HG02870 (cell line): ENCODE data around the gene AGRN.
A peak's percentile ranks its signal among the peaks of the same experiment; 100 is the strongest.
"Not testable (repeated sequence)": the region's sequence is repeated elsewhere in the genome, so short reads cannot be mapped to it uniquely, and the experiment has no call there.

Source experiments
- ATAC-seq: cut with Tn5 transposase; IDR thresholded peaks from one replicate; pipeline ENCODE4 v1.9.1; 2021; ENCODE audit warnings: mild to moderate bottlenecking, moderate library complexity; ENCODE audit not compliant: unreplicated experiment

The AGRN gene

DNA sequence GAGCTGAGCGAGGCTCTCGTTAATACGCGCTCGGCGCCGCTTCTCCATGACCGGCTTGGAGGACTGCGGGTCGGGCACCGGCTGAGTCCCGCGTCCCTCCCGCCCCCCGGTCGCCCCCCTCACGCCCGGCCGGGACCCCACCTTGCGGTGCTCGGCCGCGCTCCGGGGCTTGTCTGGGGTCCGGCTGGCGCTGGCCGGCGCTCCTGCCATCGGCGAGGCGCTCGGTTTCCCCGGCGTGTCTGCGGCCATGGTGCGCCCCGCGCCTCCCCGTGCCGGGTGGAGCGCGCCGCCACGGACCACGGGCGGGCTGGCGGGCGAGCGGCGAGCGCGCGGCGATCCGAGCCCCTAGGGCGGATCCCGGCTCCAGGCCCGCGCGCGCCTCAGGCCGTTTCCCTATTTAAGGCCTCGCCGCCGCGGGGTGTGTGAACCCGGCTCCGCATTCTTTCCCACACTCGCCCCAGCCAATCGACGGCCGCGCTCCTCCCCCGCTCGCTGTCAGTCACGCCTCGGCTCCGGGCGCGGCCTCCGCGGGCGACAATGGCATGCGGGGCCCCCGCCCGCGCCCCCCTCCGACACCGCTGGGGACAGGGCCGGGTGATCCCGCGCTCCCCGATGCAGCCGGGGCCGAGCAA is 20.1 kb upstream of the AGRN start, which contains the start of gene HES4:
Gene HES4 (minus strand): TSS at position 373 of the 632 bp plus-strand sequence. CDS start 124 bp downstream, at position 249.
- ATAC-seq: no peak

GRCh38 chr1:1000357-1001056 is 19.4 kb upstream of the AGRN start:
- no peak for ATAC-seq

DNA sequence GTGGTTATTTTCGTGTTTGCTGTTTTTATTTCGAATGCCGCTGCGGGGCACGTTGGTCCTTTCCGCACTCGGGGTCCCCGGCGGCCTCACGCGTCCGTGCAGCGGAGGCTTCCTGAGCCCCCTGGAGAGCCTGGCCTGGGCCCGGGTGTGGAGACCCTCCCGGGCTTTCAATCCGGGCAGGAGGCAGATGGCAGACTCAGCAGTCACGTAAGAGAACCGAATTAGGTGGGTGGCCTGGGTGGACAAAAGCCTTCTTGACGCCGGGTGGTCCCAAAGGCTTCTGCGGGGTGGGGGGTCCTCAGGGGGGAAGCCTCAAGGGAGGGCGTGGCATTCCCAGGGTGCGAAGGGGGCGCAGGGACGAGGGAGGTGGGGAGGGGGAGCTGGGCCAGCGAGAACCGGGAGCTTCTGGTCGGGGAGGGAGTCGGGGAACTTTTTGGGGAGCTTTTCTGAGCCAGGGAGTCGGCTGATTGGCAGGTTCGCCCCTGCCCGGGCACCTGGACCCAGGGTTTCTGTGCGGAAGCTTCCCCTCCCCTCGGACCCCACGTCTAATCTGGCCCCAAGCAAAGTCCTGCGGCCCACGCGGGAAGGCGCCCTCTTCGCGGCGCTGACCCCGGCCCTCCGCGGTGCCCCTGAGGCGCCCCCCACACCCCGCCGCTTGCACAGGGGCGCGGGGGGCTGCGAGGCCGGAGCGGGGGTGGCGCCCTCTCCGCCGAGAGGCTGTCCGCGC is 18.7 kb upstream of the AGRN start:
- ATAC-seq: no peak

- no peak for ATAC-seq
Measured at GRCh38 chr1:1003618-1004419, 16.1 kb upstream of the AGRN start.

DNA sequence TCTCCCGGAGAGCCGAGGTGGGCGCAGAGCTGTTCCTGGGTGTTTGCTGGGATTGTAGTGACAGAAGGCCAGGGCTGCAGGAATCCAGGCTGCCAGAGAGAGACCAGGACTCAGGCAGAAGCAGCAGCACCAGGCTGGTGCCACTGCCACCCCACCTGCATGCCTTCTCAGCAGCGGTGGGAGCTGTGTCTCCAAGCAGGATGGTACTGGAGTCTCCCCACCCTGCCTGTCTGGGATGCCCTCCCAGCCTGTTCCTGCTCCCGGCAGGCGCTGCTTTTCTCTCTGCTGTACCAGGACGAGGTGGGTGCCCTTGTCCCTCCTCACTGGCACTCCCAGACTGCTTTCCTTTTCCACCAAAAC is 15.5 kb upstream of the AGRN start:
- ATAC-seq: no peak

GRCh38 chr1:1004780-1005697 is 14.9 kb upstream of the AGRN start:
- no peak for ATAC-seq

- ATAC-seq: no peak
Measured at GRCh38 chr1:1005774-1006304, 14.1 kb upstream of the AGRN start.

DNA sequence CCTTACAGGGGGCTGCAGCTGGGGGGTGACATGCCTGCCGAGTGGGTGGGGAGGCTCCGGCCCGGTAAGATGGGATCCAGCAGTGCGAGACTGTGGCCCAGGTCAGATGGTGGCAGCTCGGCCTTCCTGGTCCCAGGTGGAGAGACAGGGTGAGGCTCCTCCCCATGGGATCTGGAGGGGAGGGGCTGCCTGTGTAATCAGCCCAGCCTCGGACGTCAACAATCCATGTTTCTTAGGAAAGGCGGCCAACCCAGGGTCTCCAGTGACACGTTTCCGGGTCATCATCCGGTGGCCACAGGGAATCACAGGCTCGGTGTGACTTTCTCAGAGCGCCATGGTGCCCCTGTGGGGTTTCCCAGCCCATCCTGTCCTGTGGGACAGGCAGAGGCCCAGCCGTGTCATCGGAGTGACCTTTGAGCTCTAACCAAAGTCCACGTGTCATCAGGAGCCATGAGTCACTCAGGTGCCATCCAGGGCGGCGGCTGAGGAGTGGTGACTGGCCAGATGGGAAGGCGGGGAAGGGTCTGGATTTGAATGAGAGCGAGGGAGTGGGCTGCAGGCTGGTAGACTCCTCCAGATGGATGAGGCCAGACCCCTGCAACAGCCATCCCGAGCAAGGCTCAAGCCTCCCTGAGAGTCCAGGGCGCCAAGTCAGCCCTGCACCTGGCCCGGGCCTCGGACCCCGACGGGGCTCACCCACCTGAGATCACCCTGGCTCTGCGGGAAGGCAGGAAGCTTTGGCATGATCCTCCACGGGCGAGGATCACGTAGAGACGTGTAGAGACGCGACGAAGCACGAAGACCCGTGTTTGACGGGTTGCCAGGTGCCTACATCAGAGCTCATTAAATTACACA is 13.4 kb upstream of the AGRN start:
- no peak for ATAC-seq

GRCh38 chr1:1010131-1010530 is 9.8 kb upstream of the AGRN start:
- ATAC-seq: not testable (repeated sequence)

- no peak for ATAC-seq
Measured at GRCh38 chr1:1011396-1011949, 8.4 kb upstream of the AGRN start.

- not testable (repeated sequence) for ATAC-seq
Measured at GRCh38 chr1:1012736-1013104, 7.2 kb upstream of the AGRN start.

- peak; percentile 91 for ATAC-seq
Measured at GRCh38 chr1:1013105-1013921, 6.6 kb upstream of the AGRN start, which contains the start of gene ISG15. ISG15 (plus strand) TSS chr1:1013497; CDS start chr1:1013574, 77 bp downstream.

DNA sequence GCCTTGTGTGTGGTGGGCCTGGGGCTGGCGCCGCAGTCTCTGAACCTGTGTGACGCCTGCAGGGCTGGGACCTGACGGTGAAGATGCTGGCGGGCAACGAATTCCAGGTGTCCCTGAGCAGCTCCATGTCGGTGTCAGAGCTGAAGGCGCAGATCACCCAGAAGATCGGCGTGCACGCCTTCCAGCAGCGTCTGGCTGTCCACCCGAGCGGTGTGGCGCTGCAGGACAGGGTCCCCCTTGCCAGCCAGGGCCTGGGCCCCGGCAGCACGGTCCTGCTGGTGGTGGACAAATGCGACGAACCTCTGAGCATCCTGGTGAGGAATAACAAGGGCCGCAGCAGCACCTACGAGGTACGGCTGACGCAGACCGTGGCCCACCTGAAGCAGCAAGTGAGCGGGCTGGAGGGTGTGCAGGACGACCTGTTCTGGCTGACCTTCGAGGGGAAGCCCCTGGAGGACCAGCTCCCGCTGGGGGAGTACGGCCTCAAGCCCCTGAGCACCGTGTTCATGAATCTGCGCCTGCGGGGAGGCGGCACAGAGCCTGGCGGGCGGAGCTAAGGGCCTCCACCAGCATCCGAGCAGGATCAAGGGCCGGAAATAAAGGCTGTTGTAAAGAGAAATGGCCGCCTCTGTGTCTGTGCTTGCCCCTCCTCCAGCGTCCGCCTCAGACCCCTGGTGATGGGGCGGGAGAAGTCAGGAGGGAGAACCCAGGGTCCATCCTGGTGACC is 5.8 kb upstream of the AGRN start:
- ATAC-seq: no peak

GRCh38 chr1:1014799-1015681 is 4.9 kb upstream of the AGRN start:
- no peak for ATAC-seq

DNA sequence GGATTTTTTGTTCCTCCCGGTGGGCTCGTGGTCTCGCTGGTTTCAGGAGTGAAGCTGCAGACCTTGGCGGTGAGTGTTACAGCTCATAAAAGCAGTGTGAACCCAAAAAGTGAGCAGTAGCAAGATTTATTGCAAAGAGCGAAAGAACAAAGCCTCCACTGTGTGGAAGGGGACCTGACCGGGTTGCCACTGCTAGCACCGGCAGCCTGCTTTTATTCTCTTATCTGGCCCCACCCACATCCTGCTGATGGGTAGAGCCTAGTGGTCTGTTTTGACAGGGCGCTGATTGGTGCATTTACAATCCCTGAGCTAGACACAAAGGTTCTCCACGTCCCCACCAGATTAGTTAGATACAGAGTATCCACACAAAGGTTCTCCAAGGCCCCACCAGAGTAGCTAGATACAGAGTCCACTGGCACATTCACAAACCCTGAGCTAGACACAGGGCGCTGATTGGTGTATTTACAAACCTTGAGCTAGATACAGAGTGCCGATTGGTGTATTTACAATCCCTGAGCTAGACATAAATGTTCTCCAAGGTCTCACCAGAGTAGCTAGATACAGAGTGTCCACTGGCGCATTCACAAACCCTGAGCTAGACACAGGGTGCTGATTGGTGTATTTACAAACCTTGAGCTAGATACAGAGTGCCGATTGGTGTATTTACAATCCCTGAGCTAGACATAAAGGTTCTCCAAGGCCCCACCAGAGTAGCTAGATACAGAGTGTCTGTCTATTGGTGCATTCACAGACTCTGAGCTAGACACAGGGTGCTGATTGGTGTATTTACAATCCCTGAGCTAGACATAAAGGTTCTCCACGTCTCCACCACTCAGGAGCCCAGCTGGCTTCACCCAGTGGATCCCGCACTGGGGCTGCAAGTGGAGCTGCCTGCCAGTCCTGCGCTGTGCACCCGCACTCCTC is 2.3 kb upstream of the AGRN start:
- not testable (repeated sequence) for ATAC-seq
